Activated CD4-positive, alpha-beta T cell treated with anti-CD3 and anti-CD28 coated beads, Interleukin-2, Interleukin-6, amounts not matched to agents 100 ng/mL and 50 ng/mL, durations not matched to agents 16 hours and 8 hours (primary cell): ENCODE measurements around the gene UGT1A6.

Experiments
- DNase-seq: peaks from one replicate; pipeline ENCODE4 v3.0.0-alpha.2; 2020

Gene UGT1A6

GRCh38 chr2:233772153-233772552 is 79.5 kb downstream of the UGT1A6 start:
- DNase-seq = no peak

GRCh38 chr2:233772583-233772982 is 79.9 kb downstream of the UGT1A6 start:
- DNase-seq = no peak

DNA sequence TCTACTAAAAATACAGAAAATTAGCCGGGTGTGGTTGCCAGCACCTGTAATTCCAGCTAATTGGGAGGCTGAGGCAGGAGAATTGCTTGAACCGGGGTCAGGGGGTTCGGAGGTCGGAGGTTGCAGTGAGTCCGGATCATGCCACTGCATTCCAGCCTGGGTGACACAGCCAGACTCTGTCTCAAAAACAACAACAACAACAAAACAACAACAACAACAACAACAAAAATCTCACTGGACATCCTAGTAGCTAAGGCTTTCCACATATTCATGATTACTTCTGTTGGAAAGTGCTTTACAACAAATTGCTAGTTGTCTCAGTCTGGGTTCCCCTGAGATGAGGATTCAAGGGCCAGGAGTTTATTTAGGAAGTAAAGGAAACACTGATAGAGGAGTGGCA is 81.2 kb downstream of the UGT1A6 start:
- DNase-seq = no peak

- DNase-seq = no peak
Measured at GRCh38 chr2:233775414-233775813, 82.7 kb downstream of the UGT1A6 start.

GRCh38 chr2:233778030-233778429 is 85.3 kb downstream of the UGT1A6 start, which contains the start of gene MROH2A:
Gene MROH2A, plus strand, starts transcription at chr2:233778330. Its CDS starts 1,029 bp downstream, at chr2:233779359.
- no peak for DNase-seq

DNA sequence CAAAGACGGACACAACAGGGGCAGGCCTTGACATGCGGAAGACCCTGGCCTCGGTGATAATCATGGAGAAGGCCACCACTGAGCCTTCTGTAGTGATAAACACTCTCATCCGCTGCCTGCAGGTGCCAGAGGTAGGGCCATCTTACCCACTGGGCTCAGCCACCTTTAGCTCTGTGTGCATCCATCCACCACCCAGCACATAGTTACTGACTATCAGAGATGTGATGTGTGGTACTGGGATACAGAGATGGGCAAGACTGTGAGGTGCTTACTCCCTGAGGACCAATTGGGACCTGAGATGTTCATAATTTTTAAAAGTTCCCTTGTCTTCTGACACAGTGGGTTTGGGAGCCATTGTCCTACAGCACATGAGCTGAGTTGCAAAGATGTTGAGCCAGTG is 87.0 kb downstream of the UGT1A6 start:
- DNase-seq = no peak

DNA sequence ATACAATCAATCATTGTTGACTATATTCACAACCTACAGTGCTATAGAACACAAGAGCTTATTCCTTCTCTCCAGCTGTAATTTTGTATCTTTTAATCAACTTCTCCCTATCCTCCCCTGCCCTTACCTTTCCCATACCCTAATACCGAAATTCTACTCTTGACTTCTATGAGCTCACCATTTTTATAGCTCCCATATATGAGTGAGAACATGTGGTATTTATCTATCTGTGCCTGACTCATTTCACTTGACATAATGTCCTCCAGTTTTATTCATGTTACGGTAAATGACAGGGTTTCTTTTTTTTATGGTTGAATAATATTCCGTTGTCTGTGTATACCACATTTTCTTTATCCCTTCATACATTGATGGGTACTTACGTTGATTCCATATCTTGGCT is 88.1 kb downstream of the UGT1A6 start:
- DNase-seq = no peak

DNA sequence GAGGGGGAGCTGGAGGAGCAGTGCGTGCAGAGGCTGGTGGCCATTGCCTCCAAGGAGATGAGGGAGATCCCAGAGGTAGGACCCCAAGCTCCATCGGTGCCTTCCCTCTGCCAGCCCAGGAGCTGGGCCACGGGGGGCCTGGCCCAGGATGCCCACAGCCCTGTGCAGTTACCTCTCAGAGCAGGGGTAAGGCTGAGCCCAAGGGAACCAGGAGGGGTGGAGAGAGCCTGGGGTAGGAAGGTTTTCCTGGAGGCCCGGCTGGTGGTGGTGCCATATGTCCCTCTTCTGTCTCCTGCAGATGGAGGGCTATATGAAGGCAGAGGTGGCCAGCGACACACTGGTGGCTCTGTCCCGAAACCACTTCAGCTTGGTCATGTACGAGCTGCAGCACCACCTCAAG is 96.9 kb downstream of the UGT1A6 start:
- DNase-seq = no peak

- no peak for DNase-seq
Measured at GRCh38 chr2:233791151-233791882, 98.6 kb downstream of the UGT1A6 start.

DNA sequence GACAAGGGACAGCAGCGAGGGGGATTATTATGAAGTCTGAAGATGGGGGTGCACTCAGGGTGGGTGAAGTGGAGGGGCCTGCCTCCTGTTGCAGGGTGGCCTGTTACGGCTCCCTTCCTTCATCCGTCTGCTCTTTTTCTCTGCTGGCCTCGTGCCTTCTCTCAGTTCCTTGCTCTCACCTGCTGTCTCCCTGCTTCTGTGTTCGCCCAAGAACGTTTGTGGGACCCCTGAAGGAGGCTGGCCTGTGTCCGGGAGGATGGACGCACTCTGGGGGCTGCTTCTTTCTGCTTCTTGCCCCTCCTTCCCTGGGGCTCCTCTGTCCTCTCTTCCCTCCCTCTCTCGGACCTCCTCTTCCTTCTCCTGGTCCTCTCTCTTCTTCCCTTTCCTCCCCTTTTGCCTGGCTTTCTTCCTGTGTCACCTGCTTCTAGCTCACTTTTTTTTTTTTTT is 99.2 kb downstream of the UGT1A6 start:
- no peak for DNase-seq

DNA sequence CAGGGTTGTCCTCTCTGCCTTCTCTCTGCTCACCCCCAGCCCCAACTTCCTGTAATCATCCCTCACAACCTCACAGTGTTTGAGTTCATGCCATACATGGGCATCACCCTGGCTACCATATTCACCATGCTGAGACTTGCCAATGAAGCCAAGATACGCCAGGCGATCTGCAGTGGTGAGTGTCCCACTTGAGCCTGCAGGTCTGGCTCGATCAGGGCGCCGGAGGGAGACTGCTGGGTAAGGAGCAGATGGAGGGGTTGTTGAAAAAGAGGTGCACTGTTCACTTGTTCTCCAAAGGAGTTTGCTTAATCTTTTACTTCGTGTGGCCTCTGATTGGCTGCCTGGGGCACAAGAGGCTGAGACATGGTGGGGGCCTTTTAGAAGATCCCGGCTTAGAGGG is 100.0 kb downstream of the UGT1A6 start:
- no peak for DNase-seq

DNA sequence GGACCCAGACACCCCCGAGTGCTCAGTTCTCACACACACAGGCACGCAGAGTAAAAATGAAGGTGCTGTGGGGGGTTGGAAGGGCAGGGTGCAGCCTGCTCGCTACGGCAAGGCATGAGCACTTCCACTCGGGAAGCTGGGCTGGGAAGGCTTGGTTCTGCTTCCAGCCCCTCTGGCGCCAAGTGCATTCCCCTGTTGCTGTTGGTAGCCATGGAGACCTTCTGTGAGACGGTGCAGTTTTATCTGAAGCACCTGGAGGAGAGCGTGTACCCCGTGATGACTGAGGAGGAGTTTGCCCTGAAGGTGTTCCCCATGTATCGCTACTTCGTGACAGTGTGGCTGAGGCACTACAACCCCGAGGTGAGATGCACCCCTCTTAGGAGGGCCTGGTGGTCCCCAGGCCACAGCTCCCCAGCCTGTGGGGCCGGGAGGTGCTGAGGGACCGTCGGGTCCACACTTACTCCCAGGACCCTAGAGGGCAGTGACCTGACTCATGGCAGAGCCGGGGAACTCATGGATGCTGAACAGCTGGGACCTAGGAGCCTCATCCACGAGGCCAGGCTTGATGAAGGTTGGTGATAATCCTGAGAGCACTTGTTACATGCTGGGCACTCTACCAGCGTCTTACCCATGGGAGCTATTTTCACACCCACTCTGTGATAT is 100.9 kb downstream of the UGT1A6 start:
- no peak for DNase-seq

DNA sequence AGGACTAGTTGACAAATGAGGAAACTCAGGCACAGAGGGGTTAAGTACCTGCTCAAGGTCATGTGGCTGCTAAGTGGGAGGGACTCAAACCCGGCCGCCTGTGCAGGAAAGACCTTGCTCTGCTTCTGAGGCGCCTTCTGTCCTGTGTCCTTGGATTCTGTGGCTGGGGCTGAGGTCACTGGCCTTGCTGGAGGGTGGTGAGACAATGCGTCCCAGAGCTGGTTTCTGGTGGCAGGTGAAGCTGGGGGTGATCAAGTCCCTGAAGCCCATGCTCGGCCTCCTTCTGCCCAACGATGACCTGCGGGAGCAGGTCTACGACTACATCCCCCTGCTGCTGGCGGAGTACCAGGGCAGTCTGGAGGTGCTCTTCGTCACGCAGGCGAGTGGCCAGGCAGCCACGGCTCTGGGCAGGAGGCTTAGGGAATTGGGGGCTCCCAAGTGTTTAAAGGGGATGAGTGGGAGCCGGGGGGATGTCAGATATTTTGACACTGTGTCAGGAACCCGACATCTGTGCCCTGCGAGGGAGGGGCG is 101.5 kb downstream of the UGT1A6 start:
- DNase-seq = no peak

DNA sequence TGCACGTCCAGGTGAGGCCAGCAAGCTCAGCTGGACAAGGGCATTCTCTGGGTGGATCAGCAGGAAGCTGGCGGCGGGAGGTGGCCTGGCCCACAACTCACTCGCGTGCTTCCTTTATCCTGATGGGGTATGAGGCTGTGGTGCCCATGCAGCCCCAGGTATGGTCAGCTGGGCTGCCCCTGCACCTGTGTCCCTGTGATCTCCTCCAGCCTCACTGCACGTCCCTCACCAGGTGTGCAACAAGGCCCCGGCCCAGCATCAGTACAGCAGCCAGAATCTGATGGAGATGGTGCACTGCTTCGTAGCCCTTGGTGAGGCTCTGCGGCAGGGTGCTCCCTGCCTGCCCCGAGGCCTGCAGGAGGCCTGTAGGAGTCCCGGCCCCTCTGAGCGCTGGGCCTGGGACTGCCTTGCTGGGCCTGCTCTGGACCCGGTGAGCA is 103.1 kb downstream of the UGT1A6 start:
- DNase-seq = no peak

GRCh38 chr2:233796254-233796653 is 103.6 kb downstream of the UGT1A6 start:
- no peak for DNase-seq

GRCh38 chr2:233798335-233799086 is 105.8 kb downstream of the UGT1A6 start:
- DNase-seq = no peak

GRCh38 chr2:233799087-233799665 is 106.5 kb downstream of the UGT1A6 start:
- no peak for DNase-seq

GRCh38 chr2:233799716-233800115 is 107.0 kb downstream of the UGT1A6 start:
- DNase-seq = no peak

DNA sequence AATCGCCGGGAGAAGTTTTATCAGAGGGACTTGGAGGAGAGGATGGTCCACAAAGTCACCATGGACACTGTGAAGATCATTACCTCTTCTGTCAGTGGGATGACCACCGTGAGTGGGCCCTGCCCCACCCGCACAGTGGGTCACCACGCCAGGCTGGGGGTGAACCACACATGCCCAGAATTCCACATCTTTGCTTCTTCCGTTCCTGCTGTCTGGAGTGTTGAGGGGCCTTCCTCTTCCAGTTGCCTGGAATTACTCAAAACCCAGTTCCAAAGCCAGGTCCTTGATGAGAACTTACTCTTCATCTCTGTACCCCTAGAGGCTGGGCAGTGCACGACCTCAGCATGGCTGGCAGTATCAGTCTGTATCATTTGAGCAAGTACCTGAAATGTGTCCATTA is 107.5 kb downstream of the UGT1A6 start:
- DNase-seq = no peak

DNA sequence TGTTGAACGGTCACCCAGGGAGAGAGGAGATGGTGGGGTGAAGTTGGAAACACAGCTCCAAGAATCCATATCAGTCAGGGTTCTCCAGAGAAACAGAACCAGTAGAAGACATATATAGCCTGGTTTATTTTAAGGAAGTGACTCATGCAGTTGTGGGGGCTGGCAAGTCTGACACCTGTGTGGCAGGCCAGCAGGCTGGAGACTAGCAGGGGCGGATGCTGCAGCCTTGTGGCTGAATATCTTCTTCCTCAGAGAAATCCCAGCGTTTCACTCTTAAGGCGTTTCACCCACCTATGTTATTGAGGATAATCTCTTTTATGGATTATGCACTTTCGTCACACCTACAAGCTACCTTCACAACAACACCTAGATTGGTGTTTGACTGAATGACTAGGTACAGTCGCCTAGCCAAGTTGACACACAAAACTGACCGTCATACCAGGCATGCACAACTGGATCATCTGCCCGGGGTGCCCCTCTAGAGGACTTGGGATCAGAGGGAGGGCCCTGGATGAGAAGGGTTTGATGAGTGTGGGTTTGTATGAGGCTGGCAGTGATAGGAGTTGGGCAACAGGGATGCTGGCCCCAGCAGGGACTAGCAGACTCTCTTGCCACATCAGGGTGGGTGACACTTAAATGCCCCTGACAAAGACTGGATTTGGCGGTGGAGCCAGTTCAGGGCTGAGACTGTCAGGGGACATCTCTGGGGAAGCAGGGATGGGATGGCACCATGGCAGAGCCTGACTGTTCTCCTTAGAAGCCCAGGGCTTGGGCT is 108.9 kb downstream of the UGT1A6 start:
- no peak for DNase-seq

- no peak for DNase-seq
Measured at GRCh38 chr2:233802132-233802815, 109.6 kb downstream of the UGT1A6 start.
